COLO668 (cell line): ENCODE data around the gene PDLIM3.

Experiments
- DNase-seq: peaks from one replicate; lab custom pipeline; 2025; ENCODE audit not compliant: unreplicated experiment; lab: John Stamatoyannopoulos, UW

PDLIM3 gene

GRCh38 chr4:185472103-185472542 lies 63.2 kb downstream of the PDLIM3 start:
- no peak for DNase-seq

GRCh38 chr4:185471235-185472102 lies 63.8 kb downstream of the PDLIM3 start, which contains the start of gene CCDC110:
CCDC110 (minus strand) TSS chr4:185471733; CDS start chr4:185471683, 50 bp downstream.
- DNase-seq: peak; percentile 95

- peak; percentile 79 for DNase-seq
Observed at GRCh38 chr4:185470501-185471195, 64.7 kb downstream of the PDLIM3 start.

DNA sequence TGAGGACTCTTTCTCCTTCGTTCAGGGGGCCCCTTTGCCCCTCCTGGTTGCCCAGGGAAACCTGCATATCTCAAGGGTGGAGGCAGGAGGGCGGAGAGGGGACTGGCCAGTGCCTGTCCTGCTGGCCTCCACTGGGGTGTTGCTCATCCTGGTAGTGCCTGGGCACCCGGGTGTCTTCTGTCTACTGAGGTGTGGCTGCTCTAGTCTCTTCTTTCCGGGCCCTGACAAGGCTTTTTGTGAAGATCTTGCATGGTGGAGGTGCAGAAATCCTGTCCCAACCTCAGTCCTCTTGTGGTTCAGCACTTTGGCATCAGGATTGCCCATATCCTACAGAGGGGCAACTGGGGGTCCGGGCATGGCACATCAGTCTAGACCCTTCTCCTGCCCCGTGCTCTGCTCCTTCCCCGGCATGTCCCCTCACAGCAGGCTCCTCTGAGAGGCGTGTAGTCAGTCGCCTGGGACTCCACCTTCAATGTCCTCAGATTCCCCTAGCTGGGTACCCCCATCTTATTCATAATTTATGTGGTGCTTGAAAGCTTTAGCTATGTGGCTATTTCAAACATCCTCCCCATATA lies 65.6 kb downstream of the PDLIM3 start:
- DNase-seq: no peak

- DNase-seq: no peak
Observed at GRCh38 chr4:185468999-185469398, 66.3 kb downstream of the PDLIM3 start.

GRCh38 chr4:185467991-185468390 lies 67.3 kb downstream of the PDLIM3 start:
- no peak for DNase-seq

DNA sequence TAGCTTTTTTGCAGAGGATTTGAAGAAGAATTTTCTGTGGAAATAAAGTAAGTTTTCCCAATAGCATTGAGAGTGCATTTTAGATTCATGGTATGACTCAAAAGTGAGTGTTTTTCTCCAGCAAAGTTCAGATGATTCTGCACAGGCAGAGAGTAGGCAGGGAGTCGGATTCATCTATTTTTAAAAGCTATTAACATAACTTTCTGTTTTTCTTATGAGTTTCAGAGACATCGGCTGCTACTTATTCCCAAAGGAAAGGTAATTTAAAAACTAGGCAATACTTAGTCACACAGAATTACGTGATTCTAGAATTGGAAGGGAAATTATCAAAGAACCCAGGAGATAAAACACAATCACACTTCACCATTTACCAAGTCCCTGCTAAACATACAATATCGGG lies 68.2 kb downstream of the PDLIM3 start:
- DNase-seq: no peak

DNA sequence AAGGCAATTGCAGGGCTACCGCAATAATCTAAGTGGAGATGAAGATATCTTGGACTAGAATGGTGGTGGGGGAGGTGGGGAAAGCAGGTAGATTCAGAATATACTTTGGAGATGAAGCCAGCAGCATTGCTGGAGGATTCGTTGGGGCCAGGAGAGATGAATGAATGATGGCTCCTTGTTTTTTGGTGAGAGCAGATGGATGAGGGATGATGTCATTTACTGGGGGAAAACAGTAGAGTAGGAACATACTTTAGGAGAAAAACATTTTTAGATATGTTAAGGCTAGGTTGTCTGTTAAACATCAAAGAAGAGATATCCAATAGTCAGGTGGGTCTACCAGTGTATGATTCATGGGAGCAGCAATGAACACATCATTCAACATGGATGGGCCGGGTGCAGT lies 69.6 kb downstream of the PDLIM3 start:
- DNase-seq: no peak

DNA sequence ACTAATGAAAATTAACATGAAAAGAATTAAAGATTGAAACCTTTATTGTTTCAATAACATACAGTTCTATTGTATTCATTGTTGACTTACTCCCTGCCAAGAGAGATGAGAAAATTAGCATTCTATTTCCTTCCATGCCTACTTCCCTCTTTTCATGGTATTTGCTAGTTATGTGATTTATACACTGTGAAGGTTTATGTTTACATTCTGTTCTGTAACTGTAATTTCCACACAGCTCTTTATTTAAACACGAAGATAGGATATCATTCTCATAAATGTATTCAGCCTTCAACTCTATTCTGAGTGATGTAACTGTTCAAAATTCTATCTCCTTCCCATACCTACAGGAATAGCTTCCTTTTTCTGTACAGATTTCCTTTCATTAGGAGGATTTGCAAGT lies 70.4 kb downstream of the PDLIM3 start:
- DNase-seq: no peak

DNA sequence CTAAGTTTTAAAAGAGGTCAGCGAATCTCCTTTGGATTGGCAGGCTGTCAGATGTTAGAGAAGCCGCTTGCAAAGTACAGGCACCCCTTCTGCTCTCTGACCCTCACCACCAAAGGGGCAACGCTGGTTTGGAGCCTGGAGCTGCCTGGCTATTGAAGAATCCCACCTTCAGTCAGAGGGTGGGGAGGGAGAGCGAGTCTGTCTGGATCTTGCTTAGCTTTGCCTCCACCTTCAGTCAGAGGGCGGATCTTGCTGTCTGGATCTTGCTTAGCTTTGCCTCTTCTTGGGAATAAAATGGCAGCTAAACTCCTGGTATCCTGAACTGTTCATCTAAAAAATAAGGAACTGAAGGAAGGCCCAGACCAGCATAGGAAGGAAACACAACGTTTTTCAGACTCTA lies 71.1 kb downstream of the PDLIM3 start:
- DNase-seq: no peak

DNA sequence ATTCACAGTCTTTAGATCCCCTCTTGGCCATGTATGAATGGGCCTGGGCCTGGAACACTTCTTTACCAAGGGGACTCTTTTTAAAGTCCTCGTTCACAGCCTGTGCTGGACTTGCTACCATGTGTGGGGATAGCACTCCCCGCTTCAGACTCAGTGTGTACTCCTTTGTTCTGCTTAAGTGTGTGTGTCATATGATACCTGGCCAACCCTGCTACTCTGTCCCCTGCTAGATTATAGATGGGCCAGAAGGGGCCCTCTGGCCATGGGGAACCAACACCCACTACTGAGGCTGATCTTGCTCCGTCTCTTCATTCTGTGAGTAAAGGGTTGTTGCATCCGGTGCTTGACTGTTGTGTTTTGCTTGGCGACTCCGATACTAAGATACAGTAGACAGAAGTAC lies 71.8 kb downstream of the PDLIM3 start:
- DNase-seq: peak; percentile 20

DNA sequence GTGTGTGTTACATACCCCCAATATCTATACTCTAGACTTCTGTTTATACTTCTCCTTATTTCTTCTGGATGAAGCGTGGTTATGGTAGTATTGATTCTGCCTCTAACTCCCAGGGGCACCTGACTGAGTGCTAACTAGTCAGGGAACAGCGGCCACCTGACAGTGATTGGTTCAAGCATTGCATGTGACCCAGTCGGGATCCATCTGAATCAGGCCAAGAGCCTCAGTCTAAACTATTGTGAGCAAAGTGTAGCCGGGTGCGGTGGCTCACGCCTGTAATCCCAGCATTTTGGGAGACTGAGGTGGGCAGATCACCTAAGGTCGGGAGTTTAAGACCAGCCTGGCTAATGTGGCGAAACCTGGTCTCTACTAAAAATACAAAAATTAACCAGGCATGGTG lies 73.7 kb downstream of the PDLIM3 start:
- no peak for DNase-seq

DNA sequence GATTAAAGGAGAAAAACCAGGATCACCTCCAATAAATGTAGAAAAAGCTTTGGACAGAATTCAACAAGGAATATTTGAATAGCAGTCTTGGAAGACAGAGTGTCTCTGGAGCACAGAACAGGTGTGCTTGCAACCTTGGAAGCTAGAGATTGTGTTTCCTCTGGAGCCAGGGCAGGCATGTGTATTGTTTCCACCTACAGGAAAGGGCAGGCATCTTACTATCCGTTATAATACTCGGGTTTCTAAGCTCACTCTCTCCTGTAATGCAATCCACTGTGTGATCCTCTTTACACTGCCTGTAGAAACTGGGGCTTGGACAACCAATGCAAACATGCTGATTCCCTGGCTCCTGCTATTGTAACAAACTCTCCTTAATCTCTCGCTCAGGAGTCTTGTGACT lies 78.2 kb downstream of the PDLIM3 start:
- peak; percentile 19 for DNase-seq

DNA sequence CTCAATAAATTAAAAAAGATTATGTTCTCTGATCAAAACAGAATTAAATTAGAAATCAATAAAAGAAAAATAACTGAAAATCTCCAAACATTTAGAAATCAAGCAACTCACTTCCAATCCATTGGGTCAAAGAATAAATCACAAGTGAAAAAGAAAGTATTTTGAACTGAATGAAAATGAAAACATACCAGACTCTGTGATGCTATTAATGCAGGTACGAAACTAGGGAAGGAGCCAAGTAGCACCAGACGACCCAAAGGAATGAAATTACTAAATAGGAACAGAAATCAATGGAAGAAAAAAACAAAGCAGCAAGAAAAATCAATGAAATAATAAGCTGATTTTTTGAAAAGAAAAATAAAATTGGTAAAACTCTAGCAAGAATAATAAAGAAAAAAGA lies 79.2 kb downstream of the PDLIM3 start:
- DNase-seq: no peak
